Measurements from ENCODE around the gene PIP4P1.
"Not testable (repeated sequence)": the region's sequence is repeated elsewhere in the genome, so short reads cannot be mapped to it uniquely, and the experiment has no call there.

The PIP4P1 gene

GRCh38 chr14:20477211-20477876, 16.1 kb upstream of the PIP4P1 start:
- peak in 27 of 58 donors; percentile 2 to 38 (median 9) for DNase-seq

GRCh38 chr14:20476776-20477175, 15.5 kb upstream of the PIP4P1 start:
- DNase-seq, result no peak

GRCh38 chr14:20472536-20473169, 11.4 kb upstream of the PIP4P1 start:
- DNase-seq, result no peak

GRCh38 chr14:20470603-20470901, 9.3 kb upstream of the PIP4P1 start:
- no peak for DNase-seq

- DNase-seq, result peak in 31 of 58 donors; percentile 5 to 64 (median 28)
Observed at GRCh38 chr14:20469890-20470602, 8.8 kb upstream of the PIP4P1 start.

GRCh38 chr14:20469242-20469889, 8.1 kb upstream of the PIP4P1 start, which contains the start of gene PNP:
PNP (plus strand) TSS chr14:20469406; CDS start chr14:20469525, 119 bp downstream.
- peak; percentile 31 to 92 (median 79) for DNase-seq

GRCh38 chr14:20468764-20469241, 7.6 kb upstream of the PIP4P1 start:
- peak in 5 of 58 donors; percentile 17 to 50 (median 36) for DNase-seq

GRCh38 chr14:20460458-20461224, 593 bp downstream of the PIP4P1 start:
- peak in 2 of 58 donors; percentile 48 to 54 for DNase-seq

- no peak for DNase-seq
Observed at GRCh38 chr14:20458031-20458789, 3.0 kb downstream of the PIP4P1 start.

GRCh38 chr14:20456971-20457370, 4.3 kb downstream of the PIP4P1 start:
- DNase-seq, result peak in 2 of 58 donors; percentile 2 to 9

- DNase-seq, result peak in 17 of 58 donors; percentile 23 to 87 (median 72)
Observed at GRCh38 chr14:20455355-20456300, 5.6 kb downstream of the PIP4P1 start.

- peak; percentile 88 to 99 (median 97) for DNase-seq
Observed at GRCh38 chr14:20454516-20455354, 6.5 kb downstream of the PIP4P1 start, which contains the start of the genes APEX1 and OSGEP. APEX1 (plus strand) TSS chr14:20455226; CDS start chr14:20455646, 420 bp downstream. OSGEP (minus strand) TSS chr14:20454812; CDS start chr14:20454683, 129 bp downstream.

GRCh38 chr14:20452831-20453230, 8.4 kb downstream of the PIP4P1 start:
- not testable (repeated sequence) for DNase-seq

- DNase-seq, result no peak
Observed at GRCh38 chr14:20446889-20447288, 14.3 kb downstream of the PIP4P1 start.

GRCh38 chr14:20443650-20444049, 17.6 kb downstream of the PIP4P1 start:
- DNase-seq, result not testable (repeated sequence)

- DNase-seq, result no peak
Observed at GRCh38 chr14:20441461-20441860, 19.8 kb downstream of the PIP4P1 start.

- DNase-seq, result no peak
Observed at GRCh38 chr14:20440882-20441281, 20.4 kb downstream of the PIP4P1 start.

GRCh38 chr14:20440465-20440864, 20.8 kb downstream of the PIP4P1 start:
- no peak for DNase-seq

Measured in anterior cingulate cortex (tissue), 58 donors.